Activated CD4-positive, alpha-beta T cell treated with anti-CD3 and anti-CD28 coated beads, Interleukin-2, Interleukin-4, amounts not matched to agents 100 ng/mL and 50 ng/mL, durations not matched to agents 16 hours and 8 hours (primary cell): ENCODE data around the gene SCYL3.
"Not testable (repeated sequence)": the region's sequence is repeated elsewhere in the genome, so short reads cannot be mapped to it uniquely, and the experiment has no call there.

ENCODE experiments used
- DNase-seq: peaks from one replicate; pipeline ENCODE4 v3.0.0-alpha.2; 2020; ENCODE audit warnings: low spot score

SCYL3 gene

DNA sequence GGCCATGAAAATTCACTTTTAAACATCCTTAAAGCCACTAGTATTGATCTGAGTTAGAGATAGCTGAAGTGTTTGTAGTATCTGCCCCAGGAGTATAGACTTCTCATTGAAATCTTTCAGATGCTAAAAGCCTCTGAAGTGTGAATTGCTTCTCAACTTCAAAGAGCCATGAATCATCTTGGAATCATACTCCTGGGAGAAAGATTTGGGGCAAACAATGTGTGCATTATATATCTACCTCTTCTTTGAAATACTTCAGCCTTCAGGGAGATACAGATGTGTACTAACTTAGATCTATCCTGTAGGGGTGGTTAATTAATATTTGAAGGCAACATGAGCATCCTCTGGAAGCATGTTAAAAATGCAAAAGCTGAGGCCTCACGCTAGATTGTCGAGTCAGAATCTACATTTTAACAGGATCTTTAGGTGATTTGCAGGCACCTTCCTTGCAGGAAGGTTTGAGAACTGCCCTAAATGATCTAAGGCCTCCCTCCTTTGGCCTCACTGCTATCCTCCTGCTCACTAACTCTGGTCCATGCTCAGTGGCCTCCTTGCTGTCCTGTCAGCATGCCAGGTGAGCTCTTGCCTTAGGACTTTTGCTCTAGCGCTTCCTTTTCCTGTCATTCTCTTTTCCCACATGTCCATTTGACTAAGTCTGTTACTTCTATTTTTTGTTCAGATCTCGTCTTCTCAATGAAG lies 6.0 kb upstream of the SCYL3 start:
- no peak for DNase-seq

DNA sequence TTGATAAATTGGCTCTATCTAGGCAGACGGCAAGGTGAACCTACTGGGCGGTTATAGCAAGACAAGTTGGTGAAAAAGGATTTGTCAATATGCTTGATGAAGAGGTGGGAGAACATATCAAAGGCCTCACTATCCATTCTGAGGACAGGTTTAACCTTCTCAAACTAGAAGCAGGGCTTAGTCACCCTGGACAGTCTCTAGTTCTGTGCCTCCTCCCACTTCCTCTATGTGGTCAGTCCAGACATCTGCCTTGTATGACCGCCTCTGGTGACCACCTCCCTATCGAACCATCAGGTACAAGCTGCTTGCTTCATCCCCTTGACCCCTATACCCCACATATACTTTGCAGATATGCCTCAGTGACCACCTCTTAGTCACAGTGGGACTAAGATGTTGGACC lies 2.3 kb upstream of the SCYL3 start:
- no peak for DNase-seq

DNA sequence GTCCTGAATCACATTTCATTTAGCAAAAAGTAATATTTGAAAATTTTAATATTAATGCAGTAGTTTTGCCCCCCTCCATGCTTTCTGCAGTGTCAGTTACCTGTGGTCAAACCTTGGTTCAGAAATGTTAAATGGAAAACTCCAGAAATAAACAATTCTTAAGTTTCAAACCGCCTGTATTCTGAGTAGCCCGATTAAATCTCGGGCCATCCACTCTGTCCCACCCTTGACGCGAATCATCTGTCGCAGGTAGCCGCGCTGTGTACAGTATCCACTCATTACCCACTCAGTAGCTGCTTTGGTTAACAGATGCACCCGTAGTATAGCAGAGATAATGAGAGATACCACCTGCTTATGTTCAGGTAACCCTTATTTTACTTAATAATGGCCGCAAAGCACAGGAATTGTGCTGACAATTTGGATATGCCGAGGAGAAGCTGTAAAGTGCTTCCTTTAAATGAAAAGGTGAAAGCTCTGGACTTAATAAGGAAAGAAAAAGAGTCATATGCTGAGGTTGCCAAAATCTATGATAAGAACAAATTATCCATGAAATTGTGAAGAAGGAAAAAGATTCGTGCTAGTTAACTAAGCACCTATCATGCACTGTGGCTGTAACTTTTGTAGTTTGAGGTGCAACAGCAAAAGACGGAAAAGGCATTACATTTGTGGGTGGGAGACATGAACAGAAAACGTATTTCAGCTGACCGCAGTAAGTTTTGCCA lies 889 bp upstream of the SCYL3 start:
- DNase-seq: no peak

DNA sequence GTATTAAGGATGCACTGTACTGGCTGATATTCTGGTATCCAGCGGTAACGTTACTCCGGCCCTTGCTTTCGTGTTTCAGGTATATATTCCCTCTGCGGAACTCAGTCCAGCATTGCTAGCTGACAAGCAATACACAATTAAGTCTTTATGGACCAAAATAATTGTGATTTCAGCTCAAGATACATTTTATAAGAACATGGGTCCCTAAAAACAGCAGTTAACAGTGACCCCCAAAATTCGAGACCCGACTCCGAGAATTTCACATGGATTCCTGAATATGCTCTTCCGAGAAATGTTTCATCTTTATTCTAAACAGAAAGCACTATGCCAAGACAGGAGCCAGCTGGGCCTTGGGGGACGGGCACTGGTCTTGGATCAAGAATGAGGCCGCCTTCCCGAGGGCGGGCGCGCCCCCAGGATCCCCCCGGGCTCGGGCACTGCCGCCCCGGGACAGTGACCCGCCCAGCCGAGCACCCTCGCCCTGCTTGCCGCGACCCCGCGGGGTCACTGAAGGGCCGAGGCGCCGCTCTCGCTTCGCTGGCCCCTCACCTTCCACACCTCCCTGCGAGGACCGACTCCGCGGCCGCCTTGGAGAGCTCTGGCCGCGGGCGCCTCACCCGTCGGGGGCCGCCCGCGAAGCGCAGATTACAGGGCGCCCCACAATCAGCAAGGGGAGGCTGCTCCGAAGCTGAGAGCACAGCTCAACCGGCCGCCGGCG lies 610 bp downstream of the SCYL3 start:
- no peak for DNase-seq

DNA sequence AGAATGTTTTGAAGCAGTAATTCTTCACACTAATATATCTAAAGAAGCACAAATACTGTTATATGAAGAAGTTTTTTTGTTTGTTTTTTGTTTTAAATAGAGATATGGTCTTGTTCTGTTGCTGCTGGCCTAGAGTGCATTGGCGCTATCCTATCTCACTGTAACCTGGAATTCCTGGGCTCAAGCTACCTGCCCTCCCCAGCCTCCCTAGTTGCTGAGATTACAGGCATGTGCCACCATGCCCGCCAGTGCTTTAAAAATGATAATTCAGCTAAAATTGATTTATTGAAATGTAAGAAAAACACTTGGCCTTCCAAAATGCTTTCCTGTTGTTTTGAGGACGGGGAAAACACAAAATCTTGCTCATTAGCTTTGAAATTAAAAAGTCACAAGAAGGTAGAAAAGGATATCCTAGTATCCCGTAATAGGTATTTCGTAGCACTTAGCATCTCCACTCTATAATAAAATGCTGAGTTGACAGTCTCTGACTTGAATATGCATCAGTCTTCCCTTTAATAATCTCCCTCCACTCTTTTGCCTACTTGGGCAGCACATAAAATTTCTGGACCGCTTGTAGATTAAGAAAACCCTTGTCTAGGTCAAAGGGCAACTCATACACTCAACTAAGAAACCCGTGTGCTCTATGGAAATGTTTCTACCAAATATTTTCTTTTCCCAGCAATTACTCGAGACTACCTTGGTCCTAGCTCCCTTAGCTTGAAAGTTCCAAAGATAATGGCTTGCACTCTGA lies 1.3 kb downstream of the SCYL3 start:
- no peak for DNase-seq

DNA sequence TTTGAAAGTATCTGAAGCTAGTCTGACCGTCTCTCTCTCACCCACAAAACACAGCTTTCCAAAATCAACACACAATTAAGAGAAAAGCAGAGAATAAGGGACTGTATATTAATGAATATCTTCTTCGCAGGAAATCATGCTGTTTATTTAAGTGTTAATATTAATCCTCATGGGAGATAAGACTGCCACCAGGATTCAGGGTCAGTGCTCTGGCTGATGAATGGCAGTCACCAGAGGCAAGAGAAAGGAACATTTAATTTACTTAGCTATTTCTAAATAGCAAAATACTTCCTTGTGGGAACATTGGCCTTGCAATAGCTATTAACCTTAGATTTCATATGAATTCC lies 2.2 kb downstream of the SCYL3 start:
- no peak for DNase-seq

DNA sequence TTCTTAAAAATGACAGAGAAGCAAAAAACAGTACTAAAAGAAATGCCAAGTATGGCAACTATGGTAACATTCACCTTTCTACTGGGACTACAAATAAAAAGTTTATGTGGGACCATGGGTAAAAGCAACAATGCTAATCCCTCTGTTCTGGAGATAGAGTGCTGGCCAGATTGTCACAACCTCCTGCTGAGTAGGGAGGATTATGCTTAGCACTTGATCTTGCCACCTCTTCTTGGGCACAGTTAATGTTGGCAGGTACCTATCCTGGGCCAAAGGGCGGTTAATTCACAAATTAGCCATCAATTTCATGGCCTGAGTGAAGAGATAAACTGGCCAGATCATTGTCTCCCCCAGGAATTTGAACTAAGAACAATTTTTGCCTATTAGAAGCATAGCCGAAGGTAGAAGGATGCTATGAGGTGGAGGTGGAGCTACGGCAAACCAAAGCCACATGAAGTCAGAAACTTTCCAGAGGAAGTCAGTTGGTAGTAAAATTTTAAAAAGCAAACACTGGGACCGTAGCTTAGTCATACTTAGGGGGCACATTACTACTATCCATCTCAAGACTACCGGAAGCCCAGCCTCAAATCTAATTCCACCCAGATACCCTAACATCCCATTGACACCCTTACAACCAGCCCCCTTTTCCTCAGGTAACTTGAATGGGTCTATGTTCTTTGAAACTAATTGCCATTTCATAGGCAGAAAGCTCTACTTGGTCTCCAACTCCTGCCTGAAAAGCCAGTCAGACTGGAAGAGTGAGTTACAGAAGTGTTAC lies 2.7 kb downstream of the SCYL3 start:
- peak; percentile 64 for DNase-seq

DNA sequence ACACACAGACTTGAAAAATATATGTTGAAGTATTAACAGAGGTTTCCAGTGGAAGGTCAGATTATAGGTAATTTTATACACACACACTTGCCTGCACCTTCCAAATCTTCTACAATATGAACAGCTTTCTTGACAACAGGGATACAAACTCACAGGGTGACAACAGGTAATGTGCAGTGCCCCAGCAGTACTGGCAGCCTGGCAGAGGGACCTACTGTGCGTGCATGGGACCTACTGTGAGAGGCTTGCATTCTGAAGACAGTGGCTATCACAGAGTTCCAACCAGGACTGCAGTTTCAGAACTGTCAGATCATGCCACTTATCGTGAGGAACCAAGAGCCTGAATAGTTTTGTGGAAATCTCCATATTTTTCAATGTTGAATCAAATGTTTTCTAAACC lies 3.8 kb downstream of the SCYL3 start:
- no peak for DNase-seq

DNA sequence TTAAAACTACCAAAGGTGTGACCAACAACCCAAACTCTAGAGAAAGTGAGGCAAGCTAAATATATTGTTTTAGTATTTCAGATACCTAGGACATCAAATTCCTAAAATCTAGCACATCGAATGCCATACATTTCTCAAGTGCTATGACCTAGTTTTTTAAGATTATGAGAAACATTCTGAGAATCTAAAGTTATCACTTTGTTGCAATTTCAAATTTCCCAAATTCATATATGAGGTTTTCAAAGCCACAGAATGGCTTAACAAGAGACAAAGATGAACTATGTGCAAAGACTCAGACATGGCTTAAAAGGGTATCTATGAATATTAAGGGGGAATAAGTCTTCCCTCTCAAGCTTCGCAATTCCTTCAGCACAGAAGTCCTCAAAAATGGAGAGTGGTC lies 6.8 kb downstream of the SCYL3 start:
- no peak for DNase-seq

DNA sequence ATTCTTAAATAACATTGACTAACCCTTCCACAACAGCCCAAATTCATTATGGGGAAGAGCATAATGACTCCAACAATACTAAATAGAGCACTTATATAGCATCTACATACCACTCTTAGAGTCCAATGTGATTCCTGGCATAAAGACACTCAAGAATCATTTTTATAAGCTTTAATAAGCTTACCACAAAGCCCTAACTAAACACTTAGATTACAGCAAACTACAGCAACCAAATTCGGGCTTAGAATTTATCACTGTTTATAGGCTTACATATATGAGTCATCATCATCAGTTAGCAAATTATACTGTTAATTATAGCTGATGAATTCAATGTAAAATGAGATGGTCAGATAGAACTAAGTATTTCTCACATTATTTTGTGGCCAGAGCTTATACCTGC lies 7.3 kb downstream of the SCYL3 start:
- DNase-seq: no peak

DNA sequence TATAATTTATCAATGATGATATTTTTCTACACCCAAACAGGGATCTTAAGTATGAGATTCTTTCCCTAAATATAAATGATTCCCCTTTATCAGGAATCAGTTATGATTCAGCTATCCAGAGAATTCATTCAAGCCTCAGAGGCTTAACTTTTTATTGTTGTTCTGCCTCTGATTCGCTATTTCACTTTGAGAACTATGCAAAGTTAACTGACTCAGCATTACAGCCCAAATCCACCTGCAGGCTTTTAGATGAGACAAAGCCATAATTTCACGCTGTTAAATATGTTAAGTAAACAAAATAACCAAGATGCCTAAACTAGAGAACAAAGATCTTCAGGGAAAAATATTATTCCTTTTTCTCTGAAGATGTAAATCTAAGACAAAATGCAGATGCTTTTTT lies 8.5 kb downstream of the SCYL3 start:
- DNase-seq: no peak

DNA sequence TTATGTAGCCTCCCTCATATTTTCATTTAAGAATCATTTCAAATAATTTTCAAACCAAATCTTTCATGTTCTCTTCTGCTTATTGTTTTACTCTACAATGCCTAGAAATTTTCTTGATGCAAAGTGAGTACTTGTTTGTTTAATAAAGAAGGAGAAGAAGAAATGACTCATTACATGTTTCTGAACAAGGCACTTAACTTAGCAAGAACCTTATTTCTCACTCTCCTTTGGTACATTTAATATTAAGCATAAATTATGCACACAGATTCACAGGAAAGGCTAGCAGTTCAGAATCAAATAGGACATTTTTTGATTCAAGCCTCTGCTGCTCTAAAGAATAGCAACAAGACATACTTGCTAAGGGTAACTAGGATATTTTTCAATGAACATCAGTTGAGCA lies 9.1 kb downstream of the SCYL3 start:
- no peak for DNase-seq

DNA sequence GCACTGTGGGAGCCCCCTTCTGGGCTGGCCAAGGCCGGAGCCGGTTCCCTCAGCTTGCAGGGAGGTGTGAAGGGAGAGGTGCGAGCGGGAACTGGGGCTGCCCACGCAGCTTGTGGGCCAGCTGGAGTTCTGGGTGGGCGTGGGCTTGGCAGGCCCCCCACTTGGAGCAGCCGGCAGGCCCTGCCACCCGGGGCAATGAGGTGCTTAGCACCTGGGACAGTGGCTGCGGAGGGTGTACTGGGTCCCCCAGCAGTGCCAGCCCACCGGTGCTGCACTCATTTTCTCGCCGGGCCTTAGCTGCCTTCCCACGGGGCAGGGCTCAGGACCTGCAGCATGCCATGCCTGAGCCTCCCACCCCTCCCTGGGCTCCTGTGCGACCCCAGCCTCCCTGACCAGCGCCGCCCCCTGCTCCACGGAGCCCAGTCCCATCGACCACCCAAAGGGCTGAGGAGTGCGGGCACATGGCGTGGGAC lies 11.6 kb downstream of the SCYL3 start:
- no peak for DNase-seq

DNA sequence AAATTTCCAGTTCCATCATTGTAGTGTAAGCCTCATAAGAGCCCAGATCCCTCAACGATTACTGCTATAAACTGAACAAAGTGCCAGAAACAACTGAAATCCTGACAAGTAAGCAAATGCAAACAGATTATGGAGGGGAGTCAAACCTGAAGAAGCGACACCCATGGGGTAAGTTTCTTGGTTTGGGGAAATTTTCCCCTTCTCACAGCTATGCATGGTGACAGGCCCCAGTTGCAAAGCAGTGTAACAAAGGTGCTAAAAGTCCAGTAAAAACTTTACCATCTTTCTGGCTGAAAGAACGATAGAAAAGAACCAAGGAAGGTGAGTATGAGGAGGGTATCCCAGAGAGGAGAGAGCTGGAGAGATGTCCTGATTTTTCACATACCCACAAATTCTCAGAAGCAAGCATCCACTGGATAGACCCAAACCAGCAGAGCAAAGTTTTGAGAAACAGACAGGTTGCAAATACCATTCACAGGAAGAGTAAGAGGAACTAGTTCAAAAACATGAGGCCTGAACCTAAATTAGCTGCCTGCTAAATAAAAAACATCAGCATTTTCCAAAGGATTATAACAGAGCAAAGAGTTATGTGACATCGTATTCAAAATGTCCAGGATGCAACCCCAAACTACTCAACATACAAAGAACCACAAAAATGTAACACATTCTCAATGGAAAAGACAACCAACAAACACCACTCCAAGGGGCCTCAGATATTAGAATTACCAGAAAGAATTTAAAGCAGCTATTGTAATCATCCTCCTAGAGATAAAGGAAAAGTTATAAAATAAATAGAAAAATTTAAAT lies 14.5 kb downstream of the SCYL3 start:
- no peak for DNase-seq

DNA sequence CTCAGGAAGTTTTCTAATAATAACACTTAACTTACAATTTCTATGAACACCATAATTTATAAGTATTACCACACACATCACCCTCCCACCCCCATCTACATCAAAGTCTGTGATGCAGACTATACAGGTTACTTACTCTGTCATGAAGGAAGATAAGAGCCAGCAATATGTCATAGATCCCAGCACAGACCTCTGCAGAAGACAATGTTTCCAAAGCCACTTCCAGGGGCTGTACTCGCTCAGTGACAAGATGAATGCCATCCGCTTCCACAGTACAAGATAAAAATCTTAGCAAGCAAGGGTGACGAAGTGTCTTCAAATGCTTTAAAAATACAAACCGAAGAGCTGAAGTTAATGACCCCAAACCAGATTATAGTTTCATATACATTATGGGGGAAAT lies 15.2 kb downstream of the SCYL3 start:
- no peak for DNase-seq

DNA sequence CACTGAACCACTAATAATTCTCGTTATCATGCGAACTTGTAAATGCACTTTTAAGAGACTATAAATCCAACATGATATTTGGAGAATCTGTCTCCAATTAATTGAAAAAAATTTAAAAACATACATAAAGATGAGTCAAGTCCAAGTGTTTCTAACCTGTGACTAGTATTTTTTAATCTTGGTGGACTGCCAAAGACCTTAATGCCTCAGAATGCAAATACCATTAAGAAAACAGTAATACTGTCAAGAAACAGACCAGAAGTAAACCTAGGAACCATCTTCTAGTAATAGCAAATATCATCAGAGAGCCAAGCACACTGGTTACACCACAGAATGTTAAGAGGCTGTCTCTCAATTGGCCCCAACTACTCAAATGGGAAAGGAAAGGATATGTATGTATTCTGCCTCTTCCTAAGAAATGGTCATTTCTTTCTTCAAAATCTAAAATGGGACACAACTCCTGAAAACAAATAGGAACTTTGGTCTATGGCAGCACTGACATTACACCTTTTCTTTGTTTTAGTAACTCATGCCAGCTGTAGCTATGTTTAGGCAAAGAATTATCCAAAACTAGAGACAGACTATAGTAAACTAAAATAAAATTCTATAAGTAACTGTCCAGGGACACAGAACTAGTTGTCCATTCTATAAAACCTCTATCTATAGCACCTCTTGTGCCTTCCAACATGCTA lies 15.8 kb downstream of the SCYL3 start:
- DNase-seq: no peak

DNA sequence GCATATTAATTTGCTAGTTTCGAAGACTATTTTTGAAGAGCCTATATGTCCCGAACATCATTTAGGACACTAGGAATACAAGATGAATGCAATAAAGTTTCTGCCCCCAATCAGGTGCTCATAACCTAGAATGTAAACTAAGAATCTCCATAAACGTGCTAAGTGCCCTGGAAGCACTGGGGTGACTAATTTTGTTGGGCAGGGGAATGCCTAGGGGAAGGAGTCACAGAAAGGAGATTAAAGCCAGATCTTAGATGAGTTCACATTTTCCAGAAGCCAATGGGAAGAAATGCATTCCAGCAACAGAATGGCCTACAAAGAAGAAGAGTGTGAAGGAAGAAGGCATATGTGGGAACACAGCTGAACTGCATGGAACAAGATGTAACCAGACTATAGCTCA lies 19.5 kb downstream of the SCYL3 start:
- DNase-seq: no peak

DNA sequence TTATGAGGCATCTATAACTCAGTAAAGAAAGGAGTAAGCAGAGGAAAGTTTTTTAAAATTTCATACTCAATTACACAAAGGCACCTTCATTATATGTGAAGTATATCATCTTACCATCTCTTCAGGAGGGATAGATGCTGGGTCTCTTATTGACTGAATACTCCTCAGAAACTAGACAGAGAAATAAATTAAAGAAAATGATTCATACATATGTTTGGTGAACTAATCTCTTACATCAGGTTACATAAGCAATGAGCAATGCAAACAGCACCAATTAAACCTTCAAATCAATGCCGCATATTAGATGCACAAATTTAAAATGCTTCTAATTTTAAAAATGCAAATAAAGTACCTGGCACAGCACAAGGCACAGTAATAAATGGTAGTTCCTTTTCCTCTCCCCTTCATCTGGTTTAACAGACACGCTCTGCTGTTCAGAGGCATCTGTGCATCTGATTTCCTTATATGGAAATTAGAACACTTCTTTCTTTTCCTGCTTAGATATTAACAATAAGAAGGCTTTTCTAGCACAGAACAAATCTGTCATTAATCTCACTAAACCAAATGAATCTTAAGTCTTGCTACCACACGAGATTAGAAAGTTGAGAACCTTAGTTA lies 20.0 kb downstream of the SCYL3 start:
- DNase-seq: no peak

DNA sequence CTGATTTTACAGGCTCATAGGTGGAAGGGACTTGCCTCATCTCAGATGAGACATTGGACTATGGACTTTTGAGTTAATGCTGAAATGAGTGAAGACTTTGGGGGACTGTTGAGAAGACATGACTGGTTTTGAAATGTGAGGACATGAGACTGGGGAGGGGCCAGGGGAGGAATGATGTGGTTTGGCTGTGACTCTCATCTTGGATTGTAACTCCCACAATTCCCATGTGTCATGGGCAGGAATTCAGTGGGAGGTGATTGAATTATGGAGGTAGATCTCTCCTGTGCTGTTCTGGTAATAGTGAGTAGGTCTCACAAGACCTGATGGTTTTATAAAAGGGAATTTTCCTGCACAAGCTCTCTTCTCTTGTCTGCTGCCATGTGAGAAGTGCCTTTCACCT lies 20.8 kb downstream of the SCYL3 start:
- no peak for DNase-seq

DNA sequence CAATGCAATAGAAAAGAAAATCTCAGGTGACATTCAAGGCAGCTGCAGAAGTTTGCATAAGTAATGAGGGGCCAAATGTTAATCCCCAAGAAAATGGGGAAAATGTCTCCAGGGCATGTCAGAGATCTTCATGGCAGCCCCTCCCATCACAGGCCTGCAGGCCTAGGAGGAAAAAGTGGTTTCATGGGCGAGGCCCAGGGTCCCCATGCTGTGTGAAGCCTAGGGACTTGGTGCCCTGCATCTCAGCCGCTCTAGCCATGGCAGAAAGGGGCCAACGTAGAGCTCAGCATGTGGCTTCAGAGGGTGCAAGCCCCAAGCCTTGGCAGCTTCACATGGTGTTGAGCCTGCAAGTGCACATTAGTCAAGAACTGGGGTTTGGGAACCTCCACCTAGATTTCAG lies 21.7 kb downstream of the SCYL3 start:
- DNase-seq: not testable (repeated sequence)
